Fibroblast of lung (primary cell): ENCODE results near the gene LTO1.

ENCODE experiments used
- EZH2 ChIP-seq: IDR thresholded peaks from 2 replicates; pipeline ENCODE4 v1.5.1; 2012; ENCODE audit warnings: low read length, control low read depth, mild to moderate bottlenecking; ENCODE audit errors: missing control alignments
- TF ChIP-seq, protein P1 (sequence below), 2 donors: IDR thresholded peaks in 1 of 2; conservative IDR thresholded peaks in 1 of 2; 1 replicate in 1 of 2; 2 replicates in 1 of 2; pipeline ENCODE4 v1.5.1; 2011 to 2012; ENCODE audit warnings: low read length in 2 of 2, control low read depth in 1 of 2, inconsistent platforms in 1 of 2, low read depth in 1 of 2, mild to moderate bottlenecking in 1 of 2

DNA sequence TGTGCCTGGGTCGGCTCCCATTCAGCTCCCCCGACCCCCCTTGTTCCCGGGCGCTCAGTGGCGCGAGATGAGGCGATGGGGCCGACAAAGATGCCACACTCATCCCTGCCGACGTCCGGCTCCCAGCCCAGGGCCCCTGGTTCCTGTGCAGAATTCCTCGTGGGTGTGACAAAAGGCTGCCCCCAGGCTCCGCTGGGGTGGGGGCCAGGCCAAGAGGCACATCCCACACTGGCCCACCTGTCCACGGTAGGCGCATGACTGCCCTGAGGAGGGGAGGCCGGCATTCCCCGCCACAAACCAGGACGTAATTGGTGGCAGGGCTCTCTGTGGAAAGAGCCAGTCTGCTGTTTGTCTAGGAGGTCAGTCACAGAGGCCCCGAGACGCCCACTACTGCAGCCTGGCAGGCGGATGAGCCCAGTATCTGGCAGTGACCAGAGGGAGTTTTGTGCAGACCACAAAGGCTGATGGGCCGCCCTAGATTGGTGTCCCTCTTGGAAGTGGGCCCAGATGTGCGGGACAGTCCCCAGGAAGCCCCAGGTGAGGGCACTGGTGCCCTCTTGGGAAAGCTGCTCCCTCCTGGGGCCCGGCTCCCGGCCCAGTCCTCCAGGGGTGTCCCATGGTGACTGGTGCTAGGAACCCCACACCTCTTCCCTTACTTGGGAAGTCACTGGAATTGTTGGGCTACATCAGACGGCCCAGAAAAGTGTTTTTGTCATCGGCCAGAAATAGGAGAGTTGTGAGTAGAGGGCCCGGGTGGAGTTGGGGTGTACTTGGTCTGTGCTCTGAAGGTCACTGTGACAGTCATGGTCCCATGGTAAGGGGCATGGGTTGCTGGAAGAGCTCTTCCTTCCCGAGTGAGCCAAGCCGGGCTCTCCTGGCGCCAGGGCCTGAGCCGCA lies 28.4 kb downstream of the LTO1 start:
- TF ChIP-seq, protein P1, sequence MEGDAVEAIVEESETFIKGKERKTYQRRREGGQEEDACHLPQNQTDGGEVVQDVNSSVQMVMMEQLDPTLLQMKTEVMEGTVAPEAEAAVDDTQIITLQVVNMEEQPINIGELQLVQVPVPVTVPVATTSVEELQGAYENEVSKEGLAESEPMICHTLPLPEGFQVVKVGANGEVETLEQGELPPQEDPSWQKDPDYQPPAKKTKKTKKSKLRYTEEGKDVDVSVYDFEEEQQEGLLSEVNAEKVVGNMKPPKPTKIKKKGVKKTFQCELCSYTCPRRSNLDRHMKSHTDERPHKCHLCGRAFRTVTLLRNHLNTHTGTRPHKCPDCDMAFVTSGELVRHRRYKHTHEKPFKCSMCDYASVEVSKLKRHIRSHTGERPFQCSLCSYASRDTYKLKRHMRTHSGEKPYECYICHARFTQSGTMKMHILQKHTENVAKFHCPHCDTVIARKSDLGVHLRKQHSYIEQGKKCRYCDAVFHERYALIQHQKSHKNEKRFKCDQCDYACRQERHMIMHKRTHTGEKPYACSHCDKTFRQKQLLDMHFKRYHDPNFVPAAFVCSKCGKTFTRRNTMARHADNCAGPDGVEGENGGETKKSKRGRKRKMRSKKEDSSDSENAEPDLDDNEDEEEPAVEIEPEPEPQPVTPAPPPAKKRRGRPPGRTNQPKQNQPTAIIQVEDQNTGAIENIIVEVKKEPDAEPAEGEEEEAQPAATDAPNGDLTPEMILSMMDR (conservative IDR thresholded peaks at IDR 0.05 in 1 of 2, IDR thresholded peaks at IDR 0.05 in 1 of 2; ENCODE audit: low read depth in 1 of 2, low read length in 2 of 2): no peak
- TF ChIP-seq EZH2: no peak
